Stimulated activated CD4-positive, alpha-beta T cell treated with anti-CD3 and anti-CD28 coated beads, TNF-alpha, amount 100 ng/mL, for 4 hours (primary cell): ENCODE results near the gene SLC1A7.

Source experiments
- DNase-seq, 3 experiments: peaks; one replicate each; pipeline ENCODE4 v3.0.0-alpha.2; 2020; ENCODE audit warnings: low read depth in 3 of 3

The SLC1A7 gene

GRCh38 chr1:53160924-53161378, 18.5 kb upstream of the SLC1A7 start:
- DNase-seq: no peak

- DNase-seq: no peak
These were observed 16.5 kb upstream of the SLC1A7 start for GRCh38 chr1:53158900-53159299.

- DNase-seq: no peak
These were observed 14.3 kb upstream of the SLC1A7 start for GRCh38 chr1:53156783-53157182.

GRCh38 chr1:53155945-53156344, 13.5 kb upstream of the SLC1A7 start:
- no peak for DNase-seq

- no peak for DNase-seq
These were observed 13.1 kb upstream of the SLC1A7 start for GRCh38 chr1:53155534-53155933.

- no peak for DNase-seq
These were observed 12.5 kb upstream of the SLC1A7 start for GRCh38 chr1:53154859-53155438.

- DNase-seq: no peak
These were observed 11.3 kb upstream of the SLC1A7 start for GRCh38 chr1:53153752-53154151.

- DNase-seq: no peak
These were observed 5.7 kb upstream of the SLC1A7 start for GRCh38 chr1:53148123-53148522.

GRCh38 chr1:53147174-53147573, 4.7 kb upstream of the SLC1A7 start:
- no peak for DNase-seq

- no peak for DNase-seq
These were observed 3.7 kb upstream of the SLC1A7 start for GRCh38 chr1:53145942-53146708.

- no peak for DNase-seq
These were observed 3.1 kb upstream of the SLC1A7 start for GRCh38 chr1:53145619-53145941.

- DNase-seq: no peak
These were observed 2.7 kb upstream of the SLC1A7 start for GRCh38 chr1:53145051-53145600.

GRCh38 chr1:53144201-53144600, 1.8 kb upstream of the SLC1A7 start:
- DNase-seq: no peak

GRCh38 chr1:53143527-53143926, 1.1 kb upstream of the SLC1A7 start:
- no peak for DNase-seq

- no peak for DNase-seq
These were observed 867 bp downstream of the SLC1A7 start for GRCh38 chr1:53141487-53142055.

GRCh38 chr1:53140451-53140850, 2.0 kb downstream of the SLC1A7 start:
- no peak for DNase-seq

- no peak for DNase-seq
These were observed 2.5 kb downstream of the SLC1A7 start for GRCh38 chr1:53139951-53140361.

GRCh38 chr1:53138991-53139884, 3.2 kb downstream of the SLC1A7 start:
- no peak for DNase-seq

GRCh38 chr1:53137729-53138128, 4.7 kb downstream of the SLC1A7 start:
- DNase-seq: no peak

GRCh38 chr1:53135735-53136114, 6.7 kb downstream of the SLC1A7 start:
- DNase-seq: no peak

- DNase-seq: no peak
These were observed 7.3 kb downstream of the SLC1A7 start for GRCh38 chr1:53134961-53135734.
